ENCODE results near the gene ANKRD13C. TPM values are rescaled to one million over a fixed set of nuclear protein-coding genes. Genes with fewer than 3 reads are reported as not detected.

The ANKRD13C gene
- total RNA-seq, 4 donors from 2014 or later = 37.0 to 42.9 (median 38.1) TPM

GRCh38 chr1:70231475-70231874 is 123.0 kb downstream of the ANKRD13C start:
- Histone ChIP-seq H3K4me1 (peaks cover 0 to 17% (median 4%) of the 10 kb centered on the region in 4 donors), H3K4me3 (no peak overlapping the region), H3K27ac (no peak overlapping the region), H3K9me3 (no peaks in the 10 kb centered on the region), H3K36me3 (peaks cover 3 to 80% (median 35%) of the 10 kb centered on the region in 3 donors), H3K27me3 (no peaks in the 10 kb centered on the region)
- TF ChIP-seq EP300 (IDR thresholded peaks at IDR 0.05) = no peak
- TF ChIP-seq POLR2A (IDR thresholded peaks at IDR 0.05) = no peak
- no peak for TF ChIP-seq CTCF (IDR thresholded peaks at IDR 0.05)
- 93 to 94% methylated on average over 4 of the region's 4 CpGs for WGBS, 2 donors
- no peak for DNase-seq (ENCODE audit: low spot score in 2 of 2)

DNA sequence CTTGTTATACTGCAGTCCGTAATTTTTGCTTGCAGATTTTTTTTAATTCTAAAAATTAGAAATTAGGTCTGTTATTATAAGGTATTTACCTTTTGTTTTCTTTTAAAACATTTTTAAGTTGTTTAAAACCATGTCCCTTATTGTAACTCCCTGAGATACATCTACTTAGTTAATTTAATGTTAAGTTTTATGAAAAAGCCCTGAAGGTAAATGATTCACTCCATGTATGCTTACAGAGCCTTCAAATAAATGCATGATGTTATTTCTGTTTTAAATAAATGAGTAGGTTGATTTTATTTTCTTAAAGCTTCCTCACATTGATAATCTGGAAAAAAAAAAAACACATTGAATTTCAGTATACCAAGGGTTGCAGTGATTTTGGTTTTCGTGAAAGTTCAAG is 125.9 kb downstream of the ANKRD13C start:
- Histone ChIP-seq H3K36me3 (peaks cover 3 to 67% (median 20%) of the 10 kb centered on the region in 3 donors), H3K27ac (no peak overlapping the region), H3K9me3 (no peaks in the 10 kb centered on the region), H3K4me3 (no peak overlapping the region), H3K4me1 (peaks cover 6 to 40% (median 11%) of the 10 kb centered on the region in 4 donors), H3K27me3 (no peaks in the 10 kb centered on the region)
- WGBS, 2 donors = 85 to 86% methylated on average over 2 of the region's 2 CpGs
- DNase-seq (ENCODE audit: low spot score in 2 of 2) = no peak
- TF ChIP-seq POLR2A (IDR thresholded peaks at IDR 0.05) (no peak), EP300 (IDR thresholded peaks at IDR 0.05) (no peak), CTCF (IDR thresholded peaks at IDR 0.05) (no peak)

DNA sequence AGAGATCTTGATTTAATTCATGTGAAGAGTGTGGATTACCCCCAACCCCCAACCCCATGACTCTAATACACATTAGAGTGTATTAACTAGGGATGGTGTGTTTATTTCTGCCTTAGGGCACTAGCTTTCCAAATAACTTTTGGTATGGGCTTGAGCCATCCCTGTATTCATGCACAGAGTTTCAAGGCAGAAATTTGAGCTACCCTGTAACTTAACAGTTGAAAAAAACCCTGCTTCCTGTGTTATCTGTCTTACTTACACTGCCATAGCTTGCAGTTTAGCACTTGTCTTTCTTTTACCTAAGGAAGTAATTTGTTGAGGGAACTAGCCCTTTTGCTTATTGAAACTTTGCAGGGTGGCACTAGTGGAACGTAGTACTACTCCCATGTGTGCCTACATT is 127.1 kb downstream of the ANKRD13C start:
- DNase-seq (ENCODE audit: low spot score in 2 of 2) = no peak
- WGBS, 2 donors = 23 to 33% methylated on average over 1 of the region's 1 CpG
- Histone ChIP-seq H3K4me1 (peaks cover 6 to 53% (median 20%) of the 10 kb centered on the region in 4 donors), H3K4me3 (no peak overlapping the region), H3K27me3 (no peaks in the 10 kb centered on the region), H3K27ac (no peak overlapping the region), H3K36me3 (peaks cover 3 to 55% (median 8%) of the 10 kb centered on the region in 3 donors), H3K9me3 (no peaks in the 10 kb centered on the region)
- TF ChIP-seq POLR2A (IDR thresholded peaks at IDR 0.05) (no peak), EP300 (IDR thresholded peaks at IDR 0.05) (no peak), CTCF (IDR thresholded peaks at IDR 0.05) (no peak)

DNA sequence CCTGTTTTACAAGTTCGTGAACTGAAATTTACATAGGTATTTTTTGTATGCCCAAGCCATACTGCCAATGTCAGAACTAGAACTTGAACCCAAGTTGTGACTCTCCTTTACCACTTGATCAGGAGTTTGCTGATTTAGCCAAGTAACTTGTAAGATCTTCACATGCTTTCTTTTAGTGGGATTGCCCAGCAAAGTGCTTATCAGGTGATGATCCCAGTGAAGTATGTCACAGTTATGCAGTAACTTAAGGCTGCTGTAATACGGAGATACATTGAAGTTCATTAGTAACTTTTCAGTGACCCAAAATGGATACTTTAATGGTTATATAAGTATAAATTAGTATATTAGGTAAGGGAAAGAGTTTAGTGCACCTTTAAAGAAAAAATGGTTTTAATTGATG is 129.6 kb downstream of the ANKRD13C start:
- H3K36me3 ChIP-seq = peaks cover 0 to 30% (median 3%) of the 10 kb centered on the region in 3 donors
- no peaks in the 10 kb centered on the region for H3K9me3 ChIP-seq
- H3K27ac ChIP-seq = no peak overlapping the region
- DNase-seq (ENCODE audit: low spot score in 2 of 2) = no peak
- no peak overlapping the region for H3K4me3 ChIP-seq
- 81 to 86% methylated on average over 2 of the region's 2 CpGs for WGBS, 2 donors
- TF ChIP-seq CTCF (IDR thresholded peaks at IDR 0.05) (no peak), EP300 (IDR thresholded peaks at IDR 0.05) (no peak), POLR2A (IDR thresholded peaks at IDR 0.05) (no peak)
- H3K27me3 ChIP-seq = no peaks in the 10 kb centered on the region
- peaks cover 6 to 66% (median 23%) of the 10 kb centered on the region in 4 donors for H3K4me1 ChIP-seq

DNA sequence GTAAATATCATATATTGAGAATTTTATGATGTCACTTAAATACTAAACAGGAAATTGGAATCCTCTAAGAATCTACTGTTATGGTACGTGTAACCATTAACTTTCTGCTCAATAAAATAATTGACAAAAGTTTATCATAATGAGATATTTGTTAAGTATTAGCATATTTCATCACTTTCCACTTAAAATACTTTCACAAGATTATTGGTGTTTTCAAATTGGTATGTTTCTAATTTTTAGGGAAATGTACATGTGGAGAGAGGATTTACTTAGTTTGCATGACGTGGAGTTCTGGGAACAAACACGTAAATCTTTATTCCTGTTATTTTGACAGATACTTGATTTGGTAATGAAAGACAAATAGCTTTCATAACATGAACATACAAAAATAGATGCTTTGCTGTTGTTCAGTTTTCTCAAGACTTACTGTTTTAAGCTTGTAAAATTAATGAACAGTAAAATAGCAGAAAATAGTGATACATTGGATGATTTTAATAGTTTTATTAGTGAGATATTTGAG is 131.7 kb downstream of the ANKRD13C start:
- Histone ChIP-seq H3K36me3 (peaks cover 0 to 16% (median 0%) of the 10 kb centered on the region in 3 donors), H3K4me3 (peak overlapping the region in 2 of 4 donors; percentile 90 to 93), H3K27ac (peak overlapping the region in 3 of 4 donors; percentile 98 to 99 (median 99)), H3K4me1 (peaks cover 6 to 61% (median 23%) of the 10 kb centered on the region in 4 donors), H3K9me3 (no peaks in the 10 kb centered on the region), H3K27me3 (no peaks in the 10 kb centered on the region)
- TF ChIP-seq POLR2A (IDR thresholded peaks at IDR 0.05) (no peak), CTCF (IDR thresholded peaks at IDR 0.05) (no peak), EP300 (IDR thresholded peaks at IDR 0.05) (no peak)
- WGBS, 2 donors = 19 to 23% methylated on average over 3 of the region's 3 CpGs
- no peak for DNase-seq (ENCODE audit: low spot score in 2 of 2)
